ENCODE data around the gene KIAA1217.

GRCh38 chr10:24269476-24269875 is 60.5 kb downstream of the KIAA1217 start:
- TF ChIP-seq CTCF (tag by site-specific recombination; IDR thresholded peaks at IDR 0.05) = no peak
- TF ChIP-seq ZNF239 (tag by site-specific recombination; IDR thresholded peaks at IDR 0.05) = no peak
- no peak for TF ChIP-seq ZNF530 (tag by site-specific recombination; IDR thresholded peaks at IDR 0.05; ENCODE audit: low read depth)
